ENCODE results near the gene IFNA5. TPM values are rescaled to one million over a fixed set of nuclear protein-coding genes. Genes with fewer than 3 reads are reported as not detected.
A peak's percentile ranks its signal among the peaks of the same experiment; 100 is the strongest.

The IFNA5 gene
- total and polyA plus RNA-seq, 8 donors: not detected

GRCh38 chr9:21294904-21295538, 10.1 kb downstream of the IFNA5 start:
- no peak overlapping the region for H3K4me3 ChIP-seq
- FAIRE-seq (no peak), DNase-seq (no peak), ATAC-seq (no peak)
- peaks cover 0 to 5% (median 0%) of the 10 kb centered on the region in 4 donors for H3K27me3 ChIP-seq
- H3K9me3 ChIP-seq: no peaks in the 10 kb centered on the region
- TF ChIP-seq CTCF (IDR thresholded peaks at IDR 0.05): no peak
- H3K27ac ChIP-seq: no peak overlapping the region
- H3K36me3 ChIP-seq: no peaks in the 10 kb centered on the region
- intact Hi-C loops (cut with DNase I): no loop called here
- WGBS, 2 donors: 51 to 58% methylated on average over 6 of the region's 6 CpGs
- H3K4me1 ChIP-seq: no peaks in the 10 kb centered on the region

GRCh38 chr9:21294364-21294774, 10.7 kb downstream of the IFNA5 start:
- Histone ChIP-seq H3K4me3 (no peak overlapping the region), H3K27ac (no peak overlapping the region), H3K27me3 (peaks cover 0 to 5% (median 0%) of the 10 kb centered on the region in 4 donors), H3K36me3 (no peaks in the 10 kb centered on the region), H3K4me1 (no peaks in the 10 kb centered on the region), H3K9me3 (no peaks in the 10 kb centered on the region)
- WGBS, 2 donors: 54% methylated on average over 1 of the region's 1 CpG
- no peak for TF ChIP-seq CTCF (IDR thresholded peaks at IDR 0.05)
- DNase-seq: peak in 3 of 6 donors; percentile 27 to 52 (median 43)
- intact Hi-C loops (cut with DNase I): no loop called here
- ATAC-seq: peak; percentile 53 to 98 (median 76)
- FAIRE-seq: no peak

GRCh38 chr9:21289848-21290247, 15.3 kb downstream of the IFNA5 start:
- no peaks in the 10 kb centered on the region for H3K9me3 ChIP-seq
- no peaks in the 10 kb centered on the region for H3K36me3 ChIP-seq
- intact Hi-C loops (cut with DNase I): no loop called here
- 21 to 29% methylated on average over 2 of the region's 2 CpGs for WGBS, 2 donors
- no peak overlapping the region for H3K4me3 ChIP-seq
- no peak for TF ChIP-seq CTCF (IDR thresholded peaks at IDR 0.05)
- FAIRE-seq (no peak), ATAC-seq (no peak), DNase-seq (no peak)
- no peak overlapping the region for H3K27ac ChIP-seq
- H3K4me1 ChIP-seq: no peaks in the 10 kb centered on the region
- peaks cover 0 to 5% (median 0%) of the 10 kb centered on the region in 4 donors for H3K27me3 ChIP-seq

GRCh38 chr9:21287280-21287679, 17.8 kb downstream of the IFNA5 start:
- 51 to 57% methylated on average over 3 of the region's 3 CpGs for WGBS, 2 donors
- no peak for DNase-seq
- no peaks in the 10 kb centered on the region for H3K9me3 ChIP-seq
- peaks cover 0 to 9% (median 0%) of the 10 kb centered on the region in 4 donors for H3K27me3 ChIP-seq
- H3K27ac ChIP-seq: no peak overlapping the region
- H3K36me3 ChIP-seq: no peaks in the 10 kb centered on the region
- intact Hi-C loops (cut with DNase I): no loop called here
- no peaks in the 10 kb centered on the region for H3K4me1 ChIP-seq
- no peak overlapping the region for H3K4me3 ChIP-seq
- no peak for ATAC-seq
- FAIRE-seq: no peak
- no peak for TF ChIP-seq CTCF (IDR thresholded peaks at IDR 0.05)

- ATAC-seq: no peak
- H3K9me3 ChIP-seq: no peaks in the 10 kb centered on the region
- peaks cover 0 to 5% (median 0%) of the 10 kb centered on the region in 4 donors for H3K27me3 ChIP-seq
- intact Hi-C loops (cut with DNase I): no loop called here
- no peak for FAIRE-seq
- whole genome bisulfite sequencing, 2 donors: 59 to 71% methylated on average over 5 of the region's 5 CpGs
- no peak for DNase-seq
- no peak overlapping the region for H3K27ac ChIP-seq
- TF ChIP-seq CTCF (IDR thresholded peaks at IDR 0.05): no peak
- H3K4me3 ChIP-seq: no peak overlapping the region
- H3K36me3 ChIP-seq: no peaks in the 10 kb centered on the region
- H3K4me1 ChIP-seq: no peaks in the 10 kb centered on the region
These were observed 18.5 kb downstream of the IFNA5 start for GRCh38 chr9:21286659-21287058.
